ENCODE measurements around the gene ABCC11.

The ABCC11 gene

DNA sequence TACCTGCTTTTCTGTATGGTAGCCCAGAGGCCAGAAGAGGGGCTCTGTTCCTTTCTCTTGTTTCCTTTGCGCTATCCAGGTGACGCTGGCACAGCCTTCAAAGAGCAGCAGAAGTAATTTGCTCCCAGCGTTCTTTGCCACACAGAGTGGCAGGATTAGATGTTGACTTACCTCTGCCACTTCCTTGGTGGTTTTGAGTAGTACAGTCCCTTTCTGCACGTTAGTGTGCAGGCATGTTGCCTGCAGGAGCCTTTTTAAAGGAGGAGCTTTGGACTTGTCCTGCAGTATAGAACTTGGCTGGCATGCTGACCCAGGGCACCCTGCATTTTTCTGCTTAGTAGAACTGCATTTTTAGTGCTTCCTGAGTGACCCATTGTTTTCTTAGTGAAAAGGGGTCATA, at the start of gene ABCC11:
Gene ABCC11 (minus strand): TSS at position 229 of the 400 bp plus-strand sequence. CDS start 15,618 bp downstream, outside the sequence.
- no peak within 1 kb of the TSS for H3K4me3 ChIP-seq
- H3K27ac ChIP-seq = no peak within 1 kb of the TSS
- peaks cover 0 to 34% (median 26%) of the 10 kb centered on the region in 4 donors for H3K4me1 ChIP-seq
- H3K9me3 ChIP-seq = no peaks in the 10 kb centered on the region
- TF ChIP-seq, protein P1, sequence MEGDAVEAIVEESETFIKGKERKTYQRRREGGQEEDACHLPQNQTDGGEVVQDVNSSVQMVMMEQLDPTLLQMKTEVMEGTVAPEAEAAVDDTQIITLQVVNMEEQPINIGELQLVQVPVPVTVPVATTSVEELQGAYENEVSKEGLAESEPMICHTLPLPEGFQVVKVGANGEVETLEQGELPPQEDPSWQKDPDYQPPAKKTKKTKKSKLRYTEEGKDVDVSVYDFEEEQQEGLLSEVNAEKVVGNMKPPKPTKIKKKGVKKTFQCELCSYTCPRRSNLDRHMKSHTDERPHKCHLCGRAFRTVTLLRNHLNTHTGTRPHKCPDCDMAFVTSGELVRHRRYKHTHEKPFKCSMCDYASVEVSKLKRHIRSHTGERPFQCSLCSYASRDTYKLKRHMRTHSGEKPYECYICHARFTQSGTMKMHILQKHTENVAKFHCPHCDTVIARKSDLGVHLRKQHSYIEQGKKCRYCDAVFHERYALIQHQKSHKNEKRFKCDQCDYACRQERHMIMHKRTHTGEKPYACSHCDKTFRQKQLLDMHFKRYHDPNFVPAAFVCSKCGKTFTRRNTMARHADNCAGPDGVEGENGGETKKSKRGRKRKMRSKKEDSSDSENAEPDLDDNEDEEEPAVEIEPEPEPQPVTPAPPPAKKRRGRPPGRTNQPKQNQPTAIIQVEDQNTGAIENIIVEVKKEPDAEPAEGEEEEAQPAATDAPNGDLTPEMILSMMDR (IDR thresholded peaks at IDR 0.05) = no peak
- intact Hi-C loops (cut with DNase I; ENCODE audit: low total_unique reads) = no loop called here
- DNase-seq = no peak
- no peaks in the 10 kb centered on the region for H3K27me3 ChIP-seq
- H3K36me3 ChIP-seq = no peaks in the 10 kb centered on the region

DNA sequence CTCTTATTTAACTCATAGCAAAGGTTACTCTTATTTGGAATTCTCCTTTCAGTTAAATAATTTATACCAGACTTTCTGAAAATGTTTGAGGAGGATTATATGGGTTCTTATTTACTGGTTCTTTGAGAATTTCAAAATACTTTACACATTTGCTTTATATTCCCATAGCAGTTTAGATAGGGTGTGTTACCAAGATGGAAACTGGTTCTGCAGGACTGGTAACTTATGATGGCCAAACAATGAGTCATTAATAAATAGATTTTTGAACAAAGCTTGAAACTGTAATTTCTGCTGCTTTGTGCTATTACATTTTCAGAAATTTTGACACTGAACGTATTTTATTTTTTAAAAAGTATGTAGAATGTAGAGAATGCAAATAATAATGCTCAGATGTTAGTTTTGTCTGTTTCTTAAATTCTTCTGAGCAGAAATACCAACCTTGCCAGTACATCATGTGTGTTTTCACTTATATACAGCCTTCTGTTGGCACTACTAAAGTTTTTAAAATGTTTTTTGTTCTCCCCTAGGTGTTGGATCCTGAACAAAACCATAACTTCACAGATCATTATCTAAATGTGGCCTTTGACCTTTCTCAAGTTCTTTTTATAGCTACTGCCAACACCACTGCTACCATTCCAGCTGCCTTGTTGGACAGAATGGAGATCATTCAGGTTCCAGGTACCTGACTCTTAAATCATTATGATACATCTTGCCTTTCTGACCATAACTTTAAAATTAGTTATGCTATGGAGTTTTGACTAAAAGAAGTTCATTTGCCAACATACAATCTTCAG, 48.3 kb upstream of the ABCC11 start:
- intact Hi-C loops (cut with DNase I; ENCODE audit: low total_unique reads) = no loop called here
- H3K36me3 ChIP-seq = peaks cover 24 to 50% (median 37%) of the 10 kb centered on the region in 3 donors
- no peak for DNase-seq

GRCh38 chr16:48294724-48295123, 47.4 kb upstream of the ABCC11 start:
- H3K36me3 ChIP-seq = peaks cover 30 to 55% (median 42%) of the 10 kb centered on the region in 3 donors
- TF ChIP-seq, protein P1 (IDR thresholded peaks at IDR 0.05) = no peak
- H3K9me3 ChIP-seq = no peaks in the 10 kb centered on the region
- no peak for DNase-seq
- H3K4me1 ChIP-seq = no peaks in the 10 kb centered on the region
- H3K27me3 ChIP-seq = no peaks in the 10 kb centered on the region
- H3K27ac ChIP-seq = no peak overlapping the region
- no peak overlapping the region for H3K4me3 ChIP-seq
- intact Hi-C loops (cut with DNase I; ENCODE audit: low total_unique reads) = no loop called here

More for the DNA sequence above, 48.3 kb upstream of the ABCC11 start:
- Histone ChIP-seq H3K9me3 (no peaks in the 10 kb centered on the region), H3K27me3 (no peaks in the 10 kb centered on the region), H3K27ac (no peak overlapping the region), H3K4me3 (no peak overlapping the region), H3K4me1 (peaks cover 0 to 8% (median 4%) of the 10 kb centered on the region in 4 donors)
- TF ChIP-seq, protein P1 (IDR thresholded peaks at IDR 0.05) = no peak

DNA sequence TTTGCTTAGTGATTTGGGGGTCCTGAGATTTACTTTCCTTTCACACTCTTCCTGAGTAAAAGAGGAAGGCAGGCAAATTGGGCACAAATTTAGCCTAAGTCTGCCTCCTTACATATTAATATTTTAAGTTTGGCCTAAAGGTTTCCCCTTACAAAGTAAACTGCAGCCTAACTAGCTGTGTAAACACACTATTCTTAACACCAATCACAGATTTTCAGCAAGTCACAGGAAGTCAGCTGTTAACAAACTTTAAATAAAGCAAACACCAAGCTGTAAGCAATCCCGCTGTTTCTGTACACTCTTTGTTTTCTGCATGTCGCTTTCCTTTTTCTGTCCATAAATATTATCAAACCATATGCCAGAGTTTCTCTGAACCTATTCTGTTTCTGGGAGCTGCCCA, 45.1 kb upstream of the ABCC11 start:
- H3K36me3 ChIP-seq = peaks cover 26 to 59% (median 48%) of the 10 kb centered on the region in 3 donors
- intact Hi-C loops (cut with DNase I; ENCODE audit: low total_unique reads) = no loop called here

DNA sequence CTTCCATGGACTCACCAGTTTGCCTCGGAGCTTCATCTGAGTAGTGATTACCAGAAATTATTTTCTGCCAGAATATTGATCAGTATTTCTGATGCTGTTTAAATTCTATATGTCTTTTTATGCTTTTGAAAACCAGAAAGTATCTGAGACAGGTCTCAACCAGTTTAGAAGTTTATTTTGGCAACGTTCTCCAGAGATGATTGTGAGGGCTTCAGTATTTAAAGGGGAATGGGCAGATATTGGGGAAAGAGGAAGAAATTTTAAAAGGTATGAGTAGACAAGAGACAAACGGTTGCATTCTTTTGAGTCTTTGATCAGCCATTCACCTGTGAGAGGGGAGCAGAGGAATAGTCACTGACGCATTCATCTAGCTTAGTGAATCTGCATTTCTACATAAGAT, 44.4 kb upstream of the ABCC11 start:
- Histone ChIP-seq H3K4me3 (no peak overlapping the region), H3K27me3 (no peaks in the 10 kb centered on the region), H3K27ac (no peak overlapping the region), H3K36me3 (peaks cover 26 to 59% (median 48%) of the 10 kb centered on the region in 3 donors), H3K4me1 (no peaks in the 10 kb centered on the region), H3K9me3 (peaks cover 0 to 8% (median 7%) of the 10 kb centered on the region in 3 donors)
- TF ChIP-seq, protein P1 (IDR thresholded peaks at IDR 0.05) = no peak
- no peak for DNase-seq
- intact Hi-C loops (cut with DNase I; ENCODE audit: low total_unique reads) = no loop called here

More for the DNA sequence above, 45.1 kb upstream of the ABCC11 start:
- TF ChIP-seq, protein P1 (IDR thresholded peaks at IDR 0.05) = no peak
- no peaks in the 10 kb centered on the region for H3K4me1 ChIP-seq
- H3K27ac ChIP-seq = no peak overlapping the region
- H3K9me3 ChIP-seq = peaks cover 0 to 1% (median under 1%) of the 10 kb centered on the region in 3 donors
- DNase-seq = no peak
- no peak overlapping the region for H3K4me3 ChIP-seq
- H3K27me3 ChIP-seq = no peaks in the 10 kb centered on the region

All from tibial artery (tissue), 4 donors.